Neutrophil (primary cell): ENCODE results near the gene RECQL.

ENCODE experiments used
- H3K27ac ChIP-seq: fragments of 200-600 bp; sonication (generic); 2 replicates; pipeline ENCODE4 v1.5.1; 2016; ENCODE audit warnings: mild to moderate bottlenecking, moderate library complexity
- H3K27me3 ChIP-seq: fragments of 200-600 bp; sonication (generic); 2 replicates; pipeline ENCODE4 v1.6.0; 2016; ENCODE audit warnings: mild to moderate bottlenecking
- H3K36me3 ChIP-seq: fragments of 200-600 bp; sonication (generic); 2 replicates; pipeline ENCODE4 v1.5.1; 2017
- H3K4me1 ChIP-seq, 2 experiments: fragments of 200-600 bp in 1 of 2; sonication (generic) in 1 of 2; 1 replicate in 1 of 2; 2 replicates in 1 of 2; pipeline versions ENCODE4 v1.5.1 to v1.6.1; 2013 to 2016; ENCODE audit warnings: low read depth in 1 of 2, low read length in 1 of 2, mild to moderate bottlenecking in 1 of 2, moderate library complexity in 1 of 2; ENCODE audit not compliant: control insufficient read depth in 1 of 2, insufficient read depth in 1 of 2
- H3K4me3 ChIP-seq, 2 experiments: fragments of 200-600 bp in 1 of 2; sonication (generic) in 1 of 2; 1 replicate in 1 of 2; 2 replicates in 1 of 2; pipeline ENCODE4 v1.5.1; 2013 to 2016; ENCODE audit warnings: low read depth in 1 of 2, low read length in 1 of 2, mild to moderate bottlenecking in 1 of 2, moderate library complexity in 1 of 2
- H3K9me3 ChIP-seq: fragments of 200-600 bp; sonication (generic); 2 replicates; pipeline ENCODE4 v1.5.1; 2016
- TF ChIP-seq, protein P1 (sequence below): fragments of 200-600 bp; sonication (generic); IDR thresholded peaks from 2 replicates; pipeline ENCODE4 v1.5.1; 2016; ENCODE audit warnings: antibody characterized with exemption

RECQL gene

DNA sequence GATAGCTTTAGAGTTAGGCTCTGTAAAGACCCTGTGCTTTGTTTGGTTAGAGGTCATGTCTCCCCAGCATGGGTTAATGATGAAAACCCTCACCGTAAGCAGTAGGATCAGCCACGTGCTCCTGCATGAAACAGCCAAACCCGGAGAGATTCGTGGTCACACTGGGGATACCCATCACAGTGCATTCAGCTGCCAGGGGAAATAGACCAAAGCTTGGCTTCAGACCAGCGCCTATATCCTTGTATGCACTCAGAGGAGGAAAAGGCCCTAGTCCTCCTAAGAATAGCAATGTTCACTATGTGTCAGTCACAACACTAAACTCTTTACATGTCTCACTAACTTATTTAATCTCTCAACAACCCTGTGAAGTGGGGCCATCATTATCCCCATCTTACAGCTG, 41.0 kb upstream of the RECQL start:
- no peak overlapping the region for H3K27ac ChIP-seq
- no peaks in the 10 kb centered on the region for H3K36me3 ChIP-seq
- no peak overlapping the region for H3K4me3 ChIP-seq
- no peaks in the 10 kb centered on the region for H3K9me3 ChIP-seq
- TF ChIP-seq, protein P1, sequence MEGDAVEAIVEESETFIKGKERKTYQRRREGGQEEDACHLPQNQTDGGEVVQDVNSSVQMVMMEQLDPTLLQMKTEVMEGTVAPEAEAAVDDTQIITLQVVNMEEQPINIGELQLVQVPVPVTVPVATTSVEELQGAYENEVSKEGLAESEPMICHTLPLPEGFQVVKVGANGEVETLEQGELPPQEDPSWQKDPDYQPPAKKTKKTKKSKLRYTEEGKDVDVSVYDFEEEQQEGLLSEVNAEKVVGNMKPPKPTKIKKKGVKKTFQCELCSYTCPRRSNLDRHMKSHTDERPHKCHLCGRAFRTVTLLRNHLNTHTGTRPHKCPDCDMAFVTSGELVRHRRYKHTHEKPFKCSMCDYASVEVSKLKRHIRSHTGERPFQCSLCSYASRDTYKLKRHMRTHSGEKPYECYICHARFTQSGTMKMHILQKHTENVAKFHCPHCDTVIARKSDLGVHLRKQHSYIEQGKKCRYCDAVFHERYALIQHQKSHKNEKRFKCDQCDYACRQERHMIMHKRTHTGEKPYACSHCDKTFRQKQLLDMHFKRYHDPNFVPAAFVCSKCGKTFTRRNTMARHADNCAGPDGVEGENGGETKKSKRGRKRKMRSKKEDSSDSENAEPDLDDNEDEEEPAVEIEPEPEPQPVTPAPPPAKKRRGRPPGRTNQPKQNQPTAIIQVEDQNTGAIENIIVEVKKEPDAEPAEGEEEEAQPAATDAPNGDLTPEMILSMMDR = no peak
- H3K27me3 ChIP-seq = no peaks in the 10 kb centered on the region
- no peaks in the 10 kb centered on the region for H3K4me1 ChIP-seq

DNA sequence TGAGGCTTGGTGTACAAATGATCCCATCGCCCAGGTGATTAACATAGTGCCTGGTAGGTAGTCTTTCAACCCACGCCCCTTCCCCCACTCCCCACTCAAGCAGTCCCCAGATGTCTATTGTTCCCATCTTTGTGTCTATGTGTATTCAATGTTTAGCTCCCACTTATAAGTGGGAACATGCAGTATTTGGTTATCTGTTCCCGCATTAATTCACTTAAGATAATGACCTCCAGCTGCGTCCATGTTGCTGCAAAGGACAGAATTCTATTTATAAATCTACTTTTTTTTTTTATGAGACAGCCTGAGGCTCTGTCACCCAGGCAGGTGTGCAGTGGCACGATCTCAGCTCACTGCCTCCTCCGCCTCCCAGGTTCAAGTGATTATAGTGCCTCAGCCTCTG, 40.3 kb upstream of the RECQL start:
- Histone ChIP-seq H3K4me1 (no peaks in the 10 kb centered on the region), H3K4me3 (no peak overlapping the region), H3K27ac (no peak overlapping the region), H3K9me3 (no peaks in the 10 kb centered on the region), H3K27me3 (no peaks in the 10 kb centered on the region), H3K36me3 (no peaks in the 10 kb centered on the region)
- TF ChIP-seq, protein P1 = no peak

DNA sequence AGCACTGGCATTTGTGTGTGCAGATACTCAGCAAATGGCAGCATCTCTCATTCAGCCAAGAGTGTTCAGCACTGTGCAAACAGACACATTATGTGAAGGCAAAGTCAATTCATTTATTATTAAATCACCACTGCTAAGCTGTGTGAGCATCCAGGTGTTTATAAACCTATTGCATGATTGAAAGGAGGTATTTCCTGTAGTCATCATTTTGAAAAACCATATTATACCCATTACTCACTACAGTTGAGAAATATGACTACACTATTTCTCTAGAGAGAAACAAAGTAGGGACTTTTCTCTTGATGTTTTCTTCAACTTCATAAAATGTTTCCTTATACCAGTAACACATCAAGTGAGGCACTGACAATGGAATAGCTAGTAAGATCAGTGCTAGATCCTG, 38.4 kb upstream of the RECQL start:
- Histone ChIP-seq H3K36me3 (no peaks in the 10 kb centered on the region), H3K27ac (no peak overlapping the region), H3K27me3 (no peaks in the 10 kb centered on the region), H3K4me1 (no peaks in the 10 kb centered on the region), H3K4me3 (no peak overlapping the region), H3K9me3 (no peaks in the 10 kb centered on the region)
- TF ChIP-seq, protein P1 = no peak

DNA sequence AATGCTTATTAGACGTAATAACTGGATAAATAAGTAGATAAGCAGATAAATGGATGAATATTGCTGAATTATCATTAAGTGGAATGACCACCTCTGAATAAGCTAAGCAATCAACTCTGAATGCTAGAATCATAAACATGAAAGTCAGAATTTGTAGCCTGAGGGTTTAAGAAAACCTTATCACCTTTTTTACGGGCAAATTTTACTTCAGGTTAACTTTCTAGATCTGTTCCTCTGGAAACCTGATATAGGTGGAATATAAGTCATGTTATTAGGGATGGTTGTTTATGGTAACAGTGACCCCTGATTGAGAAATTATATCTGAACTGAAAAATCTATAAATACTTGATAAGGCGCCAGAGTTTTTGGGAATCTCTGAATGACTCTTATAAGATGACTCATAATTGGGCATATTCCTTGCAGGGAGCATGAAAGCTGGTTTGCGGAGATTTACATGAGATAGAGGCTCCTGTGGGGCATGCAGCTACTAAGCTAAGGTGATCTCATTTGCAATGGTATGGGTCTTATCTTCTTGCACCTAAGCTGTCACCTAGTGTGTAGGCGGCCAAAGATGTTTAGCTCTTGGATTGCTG, 36.7 kb upstream of the RECQL start:
- no peak overlapping the region for H3K4me3 ChIP-seq
- no peaks in the 10 kb centered on the region for H3K4me1 ChIP-seq
- TF ChIP-seq, protein P1 = no peak
- H3K36me3 ChIP-seq = no peaks in the 10 kb centered on the region
- no peak overlapping the region for H3K27ac ChIP-seq
- no peaks in the 10 kb centered on the region for H3K9me3 ChIP-seq
- no peaks in the 10 kb centered on the region for H3K27me3 ChIP-seq

DNA sequence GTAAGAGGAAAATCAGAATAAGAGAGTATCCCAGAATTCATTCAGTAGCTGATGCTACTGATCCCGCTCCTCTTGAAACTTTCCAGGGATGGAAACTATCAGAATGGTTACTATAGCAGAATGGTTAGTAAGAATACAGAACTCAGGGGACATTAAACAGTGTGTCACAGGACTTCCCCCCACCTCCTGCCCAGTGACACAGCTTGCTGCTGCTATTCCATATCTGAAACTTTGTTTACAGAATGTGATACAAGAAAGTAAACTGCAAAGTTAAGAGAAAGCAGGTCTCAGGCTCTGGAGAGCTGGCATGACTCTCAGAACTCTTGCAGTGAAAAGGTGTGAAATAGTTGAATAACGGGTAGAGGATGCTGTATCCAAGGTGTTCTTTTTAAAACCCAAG, 28.0 kb upstream of the RECQL start:
- Histone ChIP-seq H3K4me3 (no peak overlapping the region), H3K27ac (no peak overlapping the region)

More for the DNA sequence above, 28.0 kb upstream of the RECQL start:
- Histone ChIP-seq H3K36me3 (no peaks in the 10 kb centered on the region), H3K27me3 (peaks cover 81% of the 10 kb centered on the region), H3K9me3 (no peaks in the 10 kb centered on the region), H3K4me1 (peaks cover 0 to 6% of the 10 kb centered on the region in 2 experiments)
- TF ChIP-seq, protein P1 = no peak
